Fibroblast of villous mesenchyme (primary cell): Measurements from ENCODE around the gene SYT12. TPM values are rescaled to one million over a fixed set of nuclear protein-coding genes. Genes with fewer than 3 reads are reported as not detected.
"Not testable (repeated sequence)": the region's sequence is repeated elsewhere in the genome, so short reads cannot be mapped to it uniquely, and the experiment has no call there.

Experiments used
- DNase-seq: peaks from one replicate; pipeline ENCODE4 v3.0.0-alpha.2; 2010; ENCODE audit warnings: low read depth
- H3K4me3 ChIP-seq: 2 replicates; pipeline ENCODE4 v1.5.1; 2011; ENCODE audit warnings: low read depth, mild to moderate bottlenecking, low read length
- CTCF ChIP-seq: IDR thresholded peaks from 2 replicates; pipeline ENCODE4 v1.5.1; 2012; ENCODE audit warnings: low read depth, mild to moderate bottlenecking, low read length; ENCODE audit not compliant: insufficient read depth
- total RNA-seq: library from RNA; depleted of rRNA; stranded (reverse); fragments of >200 nt; gene quantifications from 2 replicates; pipeline ENCODE4 v1.2.3, GENCODE V29; 2012

The SYT12 gene
- total RNA-seq, 1 donor = 0.43 TPM

- no peak for TF ChIP-seq CTCF
- no peak for DNase-seq
- no peak overlapping the region for H3K4me3 ChIP-seq
These were observed 21.6 kb upstream of the SYT12 start for GRCh38 chr11:67001332-67001731.

DNA sequence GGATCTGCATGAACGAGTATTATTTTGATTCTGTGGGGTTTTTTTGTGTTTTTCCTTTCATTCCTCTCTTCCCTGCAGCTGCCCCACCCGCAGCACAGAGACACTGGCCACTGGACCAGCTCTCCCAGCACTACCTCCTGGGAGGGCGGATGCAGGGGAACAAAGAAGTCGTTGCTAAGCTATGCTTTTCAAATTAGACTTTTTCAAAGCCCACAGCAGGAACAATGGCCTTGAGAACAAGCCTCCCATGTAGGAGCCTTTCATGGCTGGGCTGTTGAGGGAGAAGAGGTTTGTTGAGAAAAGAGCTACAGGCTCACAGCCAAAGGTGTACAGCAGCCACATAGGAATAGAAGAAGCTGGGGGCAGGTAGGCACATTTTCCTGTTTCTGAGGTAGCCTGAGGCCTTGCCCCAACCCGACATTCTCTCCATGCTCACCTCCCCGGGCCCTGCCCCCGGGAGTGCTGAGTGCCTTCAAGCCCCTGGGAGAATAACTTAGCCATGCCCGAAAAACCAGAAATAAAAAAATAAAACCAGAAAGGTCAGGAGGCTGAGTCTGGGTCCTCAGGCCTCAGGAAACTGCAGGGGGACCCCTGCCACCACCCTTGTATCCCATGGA is 20.5 kb upstream of the SYT12 start:
- no peak overlapping the region for H3K4me3 ChIP-seq
- DNase-seq = no peak
- TF ChIP-seq CTCF = no peak

DNA sequence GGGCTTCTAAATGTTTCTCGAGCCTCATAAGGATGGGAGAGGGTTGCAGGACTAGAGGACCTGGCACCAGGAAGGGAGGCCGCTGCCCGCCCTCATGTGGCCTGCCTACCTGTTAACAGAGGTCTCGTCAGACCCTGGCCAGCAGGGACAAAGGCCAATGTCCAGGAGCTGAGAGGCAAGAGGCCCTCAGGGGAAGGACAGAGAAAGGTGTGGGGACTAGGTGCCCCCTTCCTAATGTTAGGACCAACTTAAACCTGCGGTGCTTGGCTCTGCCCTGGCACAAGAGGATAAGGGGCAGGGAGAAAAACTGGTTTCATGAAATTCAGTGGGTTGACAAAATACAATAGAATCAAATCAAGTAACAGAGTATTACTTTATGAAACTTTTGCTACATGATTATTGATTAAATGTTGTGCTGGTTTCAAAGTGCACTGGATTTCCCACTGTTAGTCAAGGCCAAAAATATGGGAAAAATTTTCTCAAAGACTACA is 20.0 kb upstream of the SYT12 start:
- H3K4me3 ChIP-seq = no peak overlapping the region
- DNase-seq = no peak
- no peak for TF ChIP-seq CTCF

- H3K4me3 ChIP-seq, DNase-seq: not testable (repeated sequence)
These were observed 17.7 kb upstream of the SYT12 start for GRCh38 chr11:67005200-67005599.

GRCh38 chr11:67006029-67006884 is 16.7 kb upstream of the SYT12 start:
- DNase-seq = peak; percentile 40
- no peak overlapping the region for H3K4me3 ChIP-seq
- TF ChIP-seq CTCF = no peak

GRCh38 chr11:67007126-67007525 is 15.8 kb upstream of the SYT12 start:
- no peak for TF ChIP-seq CTCF
- H3K4me3 ChIP-seq = no peak overlapping the region
- DNase-seq = no peak

- TF ChIP-seq CTCF = no peak
- DNase-seq = no peak
- no peak overlapping the region for H3K4me3 ChIP-seq
These were observed 12.5 kb upstream of the SYT12 start for GRCh38 chr11:67010296-67010905.
